HepG2 (cell line): Measurements from ENCODE around the gene HSDL2. TPM values are rescaled to one million over a fixed set of nuclear protein-coding genes. Genes with fewer than 3 reads are reported as not detected.
A peak's percentile ranks its signal among the peaks of the same experiment; 100 is the strongest.

Experiments
- ATAC-seq: fragments of 200-7000 bp; cut with Tn5 transposase; 3 replicates; pipeline ENCODE4 v1.9.1; 2020; ENCODE audit warnings: mild to moderate bottlenecking, moderate library complexity
- BruUV-seq: library from RNA; stranded (reverse); fragments of 400-500 nt; replicated peaks from 2 replicates; lab custom pipeline; 2021; lab: Mats Ljungman, UMichigan
- CTCF ChIA-PET: fragments of 300-600 bp; formaldehyde crosslinking; extraction: SDS; loops from one replicate; lab custom pipeline; 2021; ENCODE audit warnings: low total read pairs, inconsistent platforms, low intra/inter-chr PET ratio; lab: Yijun Ruan, JAX
- POLR2A ChIA-PET: fragments of 350-600 bp; sonication (Branson Sonifier 250); formaldehyde crosslinking; loops from one replicate; lab custom pipeline; 2020; ENCODE audit warnings: antibody characterized with exemption, inconsistent platforms; lab: Yijun Ruan, JAX
- DNase-seq: peaks from one replicate; pipeline ENCODE4 v3.0.0-alpha.2; 2015; ENCODE audit warnings: low spot score
- FAIRE-seq: peaks from 3 replicates; lab custom pipeline; 2011; peaks lifted over from hg19 to GRCh38; lab: Jason Lieb, UNC
- H2AFZ ChIP-seq: one replicate; pipeline ENCODE4 v1.6.1; 2011; ENCODE audit warnings: low read length, inconsistent platforms
- H3K27ac ChIP-seq: fragments of 300-600 bp; 3 replicates; pipeline ENCODE4 v1.8.0; 2011; ENCODE audit warnings: mixed run types, mild to moderate bottlenecking, mixed read lengths, low read length, inconsistent platforms; ENCODE audit not compliant: insufficient read depth; ENCODE audit errors: extremely low read length
- H3K27me3 ChIP-seq, 2 experiments: fragments of 200-600 bp in 1 of 2; 2 replicates in 1 of 2; 3 replicates in 1 of 2; pipeline versions ENCODE4 v1.6.0 to v1.8.0; 2011; ENCODE audit warnings: low read length in 2 of 2, mild to moderate bottlenecking in 2 of 2, moderate library complexity in 2 of 2, inconsistent platforms in 1 of 2; ENCODE audit not compliant: insufficient read depth in 2 of 2, control insufficient read depth in 1 of 2
- H3K36me3 ChIP-seq, 2 experiments: fragments of 200-600 bp in 1 of 2; replicated peaks in 1 of 2; 2 replicates in 1 of 2; 3 replicates in 1 of 2; pipeline versions ENCODE4 v1.5.1 to v1.8.0; 2011; ENCODE audit warnings: low read length in 2 of 2, inconsistent platforms in 1 of 2; ENCODE audit not compliant: insufficient read depth in 2 of 2, control insufficient read depth in 1 of 2
- H3K4me1 ChIP-seq: 2 replicates; pipeline ENCODE4 v1.5.1; 2012; ENCODE audit warnings: low read length, inconsistent platforms; ENCODE audit not compliant: insufficient read depth
- H3K4me2 ChIP-seq: 2 replicates; pipeline ENCODE4 v1.6.0; 2011; ENCODE audit warnings: low read depth, low read length, inconsistent platforms
- H3K4me3 ChIP-seq, 3 experiments: fragments of 200-600 bp in 1 of 3; sonication (generic), shearing (Covaris generic) in 1 of 3; replicated peaks in 1 of 3; 2 replicates each; pipeline ENCODE4 v1.5.1; 2011 to 2016; ENCODE audit warnings: low read length in 3 of 3, inconsistent platforms in 2 of 3, low read depth in 2 of 3, mild to moderate bottlenecking in 2 of 3, control low read depth in 1 of 3, mixed read lengths in 1 of 3; ENCODE audit not compliant: insufficient read depth in 1 of 3
- H3K79me2 ChIP-seq: one replicate; pipeline ENCODE4 v1.6.1; 2011; ENCODE audit warnings: low read length, inconsistent platforms; ENCODE audit not compliant: insufficient read depth
- H3K9ac ChIP-seq: 2 replicates; pipeline ENCODE4 v1.6.0; 2011; ENCODE audit warnings: mild to moderate bottlenecking, low read depth, low read length, inconsistent platforms; ENCODE audit not compliant: insufficient read depth
- H3K9me3 ChIP-seq: 2 replicates; pipeline ENCODE4 v1.5.1; 2012; ENCODE audit warnings: mild to moderate bottlenecking, low read length
- H4K20me1 ChIP-seq: 2 replicates; pipeline ENCODE4 v1.6.0; 2011; ENCODE audit warnings: inconsistent platforms, mild to moderate bottlenecking, low read length, moderate library complexity; ENCODE audit not compliant: insufficient read depth
- CTCF ChIP-seq: sonication (generic); formaldehyde crosslinking; IDR thresholded peaks from 2 replicates; pipeline ENCODE4 v1.5.0; 2020; ENCODE audit warnings: mild to moderate bottlenecking, missing genetic modification reagents, moderate library complexity
- EP300 ChIP-seq, 3 experiments: sonication (generic) in 1 of 3; formaldehyde crosslinking in 1 of 3; IDR thresholded peaks; 2 replicates each; pipeline versions ENCODE4 v1.5.1 to v1.6.1; 2011 to 2020; ENCODE audit warnings: low read depth in 2 of 3, low read length in 2 of 3, borderline replicate concordance in 1 of 3, improper control_type of control experiment in 1 of 3, mild to moderate bottlenecking in 1 of 3, missing genetic modification reagents in 1 of 3, moderate library complexity in 1 of 3
- HMGXB3 ChIP-seq: sonication (generic); formaldehyde crosslinking; IDR thresholded peaks from 2 replicates; pipeline ENCODE4 v1.4.0; 2020; ENCODE audit warnings: missing genetic modification reagents, borderline replicate concordance
- HMGXB4 ChIP-seq, 2 experiments: sonication (generic) in 1 of 2; formaldehyde crosslinking in 1 of 2; IDR thresholded peaks; 2 replicates each; pipeline versions ENCODE4 v1.4.0 to v1.6.1; 2018 to 2020; ENCODE audit warnings: missing genetic modification reagents in 2 of 2, borderline replicate concordance in 1 of 2, low read depth in 1 of 2, mild to moderate bottlenecking in 1 of 2, missing biosample characterization in 1 of 2
- HNRNPH1 ChIP-seq: fragments of 200-400 bp; formaldehyde crosslinking; optimal IDR thresholded peaks from 2 replicates; pipeline ENCODE3; 2017; ENCODE audit warnings: mild to moderate bottlenecking, low read depth, low read length
- IRF2 ChIP-seq: IDR thresholded peaks from 2 replicates; pipeline ENCODE4 v1.6.1; 2018; ENCODE audit warnings: missing genetic modification reagents, missing compliant biosample characterization
- MAFF ChIP-seq: IDR thresholded peaks from 2 replicates; pipeline ENCODE4 v1.6.1; 2011; ENCODE audit warnings: low read depth, low read length, improper control_type of control experiment
- NFKBIZ ChIP-seq: IDR thresholded peaks from 2 replicates; pipeline ENCODE4 v1.6.1; 2018; ENCODE audit warnings: missing genetic modification reagents, missing compliant biosample characterization
- SMARCE1 ChIP-seq: fragments of 450-650 bp; IDR thresholded peaks from 2 replicates; pipeline ENCODE4 v1.6.1; 2017; ENCODE audit warnings: borderline replicate concordance
- TCF7 ChIP-seq: sonication (generic); IDR thresholded peaks from 2 replicates; pipeline ENCODE4 v1.6.1; 2016; ENCODE audit warnings: antibody characterized with exemption, low read depth
- USF2 ChIP-seq, 2 experiments: sonication (generic) in 1 of 2; formaldehyde crosslinking in 1 of 2; IDR thresholded peaks; 2 replicates each; pipeline versions ENCODE4 v1.5.1 to v1.6.1; 2011 to 2020; ENCODE audit warnings: borderline replicate concordance in 1 of 2, low read depth in 1 of 2, low read length in 1 of 2, mild to moderate bottlenecking in 1 of 2, missing genetic modification reagents in 1 of 2, moderate library complexity in 1 of 2
- ZNF7 ChIP-seq: IDR thresholded peaks from 2 replicates; pipeline ENCODE4 v1.6.1; 2016; ENCODE audit warnings: missing biosample characterization, missing genetic modification reagents
- WGBS: methylation state at CpG from one replicate; pipeline ENCODE4 v1.1.6; 2017; ENCODE audit warnings: low lambda C conversion rate; 5-methylcytosine and 5-hydroxymethylcytosine counted together
- in situ Hi-C: cut with HindIII; loops from 2 replicates; pipeline ENCODE4 v1.10.0; 2017; ENCODE audit warnings: low pct_unique_long_range_greater_than_20kb; ENCODE audit not compliant: extremely low pct_ligation_motif_present
- intact Hi-C: fragments of 100-400 bp; cut with micrococcal nuclease; formaldehyde crosslinking; loops from one replicate; pipeline ENCODE4 v1.10.0; 2022; ENCODE audit not compliant: unreplicated experiment
- polyA plus RNA-seq, 8 experiments: library from polyadenylated mRNA; depleted of rRNA in 3 of 8; stranded (reverse) in 7 of 8; unstranded in 1 of 8; fragments of >200 nt; fragmentation: Illumina TruSeq in 4 of 8; extraction: Trizol in 4 of 8; gene quantifications; 2 replicates each; pipeline versions ENCODE4 v1.2.1 to v1.2.3, GENCODE V29; 2011 to 2016; ENCODE audit warnings: low read depth in 4 of 8, missing spikeins in 1 of 8, mixed read lengths in 1 of 8; ENCODE audit not compliant: insufficient read depth in 1 of 8
- total RNA-seq, 5 experiments: library from RNA; depleted of rRNA; stranded (reverse); fragments of >200 nt; fragmentation: Illumina TruSeq; extraction: Trizol; gene quantifications; 2 replicates each; pipeline ENCODE4 v1.2.3, GENCODE V29; 2016; ENCODE audit warnings: low read depth in 1 of 5

Gene HSDL2
- total and polyA plus RNA-seq, 2 of the 13 experiments (the other 11 are each of a cell fraction or from before 2014, with no cell fraction given): 55.3 to 80.2 TPM

- BruUV-seq: no TSS peak
- POLR2A ChIA-PET: interaction anchor here (0.8 to 1.4 kb wide), 2 partner anchors 12 to 14 kb away, joined by 3 to 4 read pairs; no protein-coding TSS in a partner anchor
- H3K79me2 ChIP-seq: peaks cover 92% of the 10 kb centered on the region
- peaks cover 90% of the 10 kb centered on the region for H3K4me1 ChIP-seq
- CTCF ChIA-PET: no interaction called here
- no peak overlapping the region for H3K9ac ChIP-seq
- peaks cover 0 to 1% of the 10 kb centered on the region in 2 experiments; a peak in 3 of 5 replicates for H3K36me3 ChIP-seq
- H3K4me2 ChIP-seq: peak overlapping the region; percentile 36
- H3K9me3 ChIP-seq: no peaks in the 10 kb centered on the region
- H3K27ac ChIP-seq: peak overlapping the region; percentile 58
- FAIRE-seq (peak; percentile 66), DNase-seq (peak; percentile 81), ATAC-seq (peak; percentile 85)
- H3K4me3 ChIP-seq: peak overlapping the region in 1 of 3 experiments; percentile 7; a peak in 1 of 6 replicates
- intact Hi-C loops (loop anchor here (1.0 kb wide), 1 partner anchor 9 kb away; no protein-coding TSS in a partner anchor), in situ Hi-C loops (no loop called here)
- WGBS: 6% methylated on average over 4 of the region's 4 CpGs
- peaks cover 19% of the 10 kb centered on the region for H4K20me1 ChIP-seq
- H2AFZ ChIP-seq: no peak overlapping the region
- no peaks in the 10 kb centered on the region for H3K27me3 ChIP-seq
- peak; percentile 76 for TF ChIP-seq TCF7
- no peak for TF ChIP-seq HMGXB3
- no peak for TF ChIP-seq SMARCE1
- peak in 1 of 2 experiments; percentile 61; a peak in 1 of 4 replicates for TF ChIP-seq EP300 (IDR thresholded peaks at IDR 0.05; ENCODE audit: low read depth in 2 of 2, low read length in 2 of 2)
- peak; percentile 30; the same call in 1 of the 2 replicates for TF ChIP-seq EP300 (CRISPR knock-in tag; IDR thresholded peaks at IDR 0.05; ENCODE audit: borderline replicate concordance)
- TF ChIP-seq HMGXB4 (CRISPR knock-in tag; IDR thresholded peaks at IDR 0.05; ENCODE audit: borderline replicate concordance in 1 of 2, low read depth in 1 of 2): no peak
- TF ChIP-seq CTCF (CRISPR knock-in tag): no peak
- TF ChIP-seq HNRNPH1: no peak
- no peak for TF ChIP-seq ZNF7 (CRISPR knock-in tag)
- TF ChIP-seq NFKBIZ (CRISPR knock-in tag): no peak
- TF ChIP-seq IRF2 (CRISPR knock-in tag): no peak
- no peak for TF ChIP-seq USF2 (IDR thresholded peaks at IDR 0.05; ENCODE audit: low read depth, low read length)
- no peak; the same call in 1 of the 2 replicates for TF ChIP-seq USF2 (CRISPR knock-in tag; IDR thresholded peaks at IDR 0.05; ENCODE audit: borderline replicate concordance)
- no peak for TF ChIP-seq MAFF
Measured at GRCh38 chr9:112505607-112506006, 125.7 kb downstream of the HSDL2 start.
